ENCODE results near the gene SLBP.

The SLBP gene

DNA sequence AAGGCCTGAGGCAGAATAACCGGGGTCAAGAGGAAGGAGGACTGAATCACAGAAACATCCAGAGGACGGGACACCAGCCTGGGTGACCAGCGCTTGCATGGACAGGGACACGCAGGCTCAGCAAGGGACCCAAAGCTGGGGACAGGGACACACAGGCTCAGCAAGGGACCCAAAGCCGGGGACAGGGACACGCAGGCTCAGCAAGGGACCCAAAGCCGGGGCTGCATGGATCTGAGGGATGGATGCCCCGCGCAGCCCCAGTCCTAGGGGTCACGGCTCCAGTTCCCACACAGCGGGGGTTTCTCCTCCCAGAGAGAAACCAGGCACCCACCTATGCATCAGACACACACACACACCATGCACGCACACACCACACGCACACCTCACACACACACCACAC lies 60.5 kb downstream of the SLBP start:
- in situ Hi-C loops (cut with MboI; ENCODE audit: low sequenced_read_pairs, unreplicated experiment) = no loop called here
- no peak for TF ChIP-seq CTCF (IDR thresholded peaks at IDR 0.05; ENCODE audit: borderline replicate concordance, control extremely low read depth, extremely low read depth, insufficient read depth, missing control alignments)
- no peak for DNase-seq (ENCODE audit: low spot score)

DNA sequence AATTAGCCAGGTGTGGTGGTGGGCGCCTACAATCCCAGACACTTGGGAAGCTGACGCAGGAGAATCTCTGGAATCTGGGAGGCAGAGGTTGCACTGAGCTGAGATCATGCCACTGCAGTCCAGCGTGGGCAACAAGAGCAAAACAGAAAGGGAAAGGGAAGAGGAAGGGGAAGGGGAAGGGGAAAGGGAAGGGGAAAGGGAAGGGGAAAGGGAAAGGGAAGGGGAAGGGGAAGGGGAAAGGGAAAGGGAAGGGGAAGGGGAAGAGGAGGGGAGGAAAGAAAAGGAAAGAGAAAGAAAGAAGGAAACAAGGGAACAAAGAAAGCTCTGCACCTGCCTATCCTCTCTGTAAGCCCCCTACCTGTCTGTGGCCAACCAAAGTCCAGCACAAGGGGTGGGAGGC lies 63.2 kb downstream of the SLBP start:
- DNase-seq (ENCODE audit: low spot score) = no peak
- TF ChIP-seq CTCF (IDR thresholded peaks at IDR 0.05; ENCODE audit: borderline replicate concordance, control extremely low read depth, extremely low read depth, insufficient read depth, missing control alignments) = no peak
- in situ Hi-C loops (cut with MboI; ENCODE audit: low sequenced_read_pairs, unreplicated experiment) = no loop called here

DNA sequence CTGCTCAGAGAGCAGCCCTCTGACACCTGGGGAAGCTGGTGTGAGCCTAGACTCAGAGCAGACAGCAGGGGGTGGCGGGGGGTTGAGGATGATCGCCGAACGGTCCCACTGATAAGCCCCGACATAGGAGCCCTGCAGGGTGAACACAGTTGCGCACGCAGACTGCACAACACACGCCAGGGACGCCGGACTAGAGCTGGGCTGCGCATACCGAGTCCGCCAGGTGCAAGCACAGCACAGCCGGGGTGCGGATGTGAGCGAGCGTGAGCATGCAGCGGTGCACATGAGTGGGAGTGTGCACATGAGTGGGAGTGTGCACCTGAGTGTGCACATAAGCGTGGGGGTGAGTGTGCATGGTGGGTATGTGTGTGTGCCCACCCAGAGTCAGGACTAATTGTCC lies 64.7 kb downstream of the SLBP start:
- no peak for TF ChIP-seq CTCF (IDR thresholded peaks at IDR 0.05; ENCODE audit: borderline replicate concordance, control extremely low read depth, extremely low read depth, insufficient read depth, missing control alignments)
- in situ Hi-C loops (cut with MboI; ENCODE audit: low sequenced_read_pairs, unreplicated experiment) = no loop called here

DNA sequence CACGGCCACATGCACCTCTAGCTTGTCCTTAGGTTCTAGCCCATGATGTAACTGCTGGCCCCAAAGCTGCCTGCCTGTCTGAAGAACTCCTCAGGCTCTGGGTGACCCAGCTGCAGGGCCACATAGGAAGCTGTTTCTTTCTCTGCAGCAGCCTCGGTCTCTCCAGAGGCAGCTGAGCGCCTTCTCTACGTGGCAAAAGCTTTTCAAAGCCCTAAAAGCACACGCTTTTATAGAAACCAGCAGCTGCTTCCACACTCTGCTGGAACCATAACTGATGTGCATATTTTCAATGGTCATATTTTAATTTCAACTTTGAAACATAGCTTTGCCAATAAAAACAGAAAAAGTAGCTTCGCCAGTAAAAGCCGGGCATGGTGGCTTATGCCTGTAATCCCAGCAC lies 65.4 kb downstream of the SLBP start:
- no peak for TF ChIP-seq CTCF (IDR thresholded peaks at IDR 0.05; ENCODE audit: borderline replicate concordance, control extremely low read depth, extremely low read depth, insufficient read depth, missing control alignments)
- in situ Hi-C loops (cut with MboI; ENCODE audit: low sequenced_read_pairs, unreplicated experiment) = no loop called here
- no peak for DNase-seq (ENCODE audit: low spot score)

More for the DNA sequence above, 64.7 kb downstream of the SLBP start:
- no peak for DNase-seq (ENCODE audit: low spot score)

DNA sequence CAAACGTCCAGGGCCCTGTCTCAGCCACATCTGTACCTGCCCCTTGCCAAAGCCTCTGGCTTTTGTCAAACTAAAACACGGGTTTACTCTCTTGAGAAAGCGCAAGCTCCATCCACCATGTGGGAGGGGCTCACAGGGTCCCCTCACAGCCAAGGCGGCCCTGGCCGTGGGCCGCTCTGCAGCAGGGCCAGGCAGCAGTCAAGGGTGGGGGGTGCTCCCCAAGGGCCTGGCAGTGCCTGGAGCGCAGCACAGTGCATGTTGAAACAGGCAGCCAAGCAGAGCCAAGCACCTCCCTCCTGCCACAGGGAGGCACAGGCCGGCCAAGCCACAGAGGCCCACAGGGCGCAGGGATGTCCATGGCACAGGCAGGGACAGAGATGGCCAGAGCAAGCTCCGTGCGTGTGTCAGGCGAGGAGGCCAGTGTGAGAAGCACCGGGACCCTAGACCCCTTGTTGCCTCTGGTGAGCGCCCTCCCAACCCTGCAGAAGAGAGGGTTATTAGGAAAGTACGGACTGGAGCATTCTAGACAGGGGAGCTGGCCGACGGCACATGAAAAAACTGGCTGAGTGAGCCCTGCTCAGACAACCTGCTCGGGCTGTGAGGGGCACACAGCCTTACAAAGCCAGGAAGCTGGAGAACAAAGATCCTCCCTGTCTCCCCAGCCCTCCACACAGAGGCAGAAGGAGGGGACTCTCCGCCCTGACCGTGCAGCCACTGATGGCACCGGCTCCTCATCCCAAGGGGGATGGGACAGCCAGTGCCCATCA lies 67.0 kb downstream of the SLBP start:
- in situ Hi-C loops (cut with MboI; ENCODE audit: low sequenced_read_pairs, unreplicated experiment) = no loop called here
- TF ChIP-seq CTCF (IDR thresholded peaks at IDR 0.05; ENCODE audit: borderline replicate concordance, control extremely low read depth, extremely low read depth, insufficient read depth, missing control alignments) = no peak
- DNase-seq (ENCODE audit: low spot score) = no peak

DNA sequence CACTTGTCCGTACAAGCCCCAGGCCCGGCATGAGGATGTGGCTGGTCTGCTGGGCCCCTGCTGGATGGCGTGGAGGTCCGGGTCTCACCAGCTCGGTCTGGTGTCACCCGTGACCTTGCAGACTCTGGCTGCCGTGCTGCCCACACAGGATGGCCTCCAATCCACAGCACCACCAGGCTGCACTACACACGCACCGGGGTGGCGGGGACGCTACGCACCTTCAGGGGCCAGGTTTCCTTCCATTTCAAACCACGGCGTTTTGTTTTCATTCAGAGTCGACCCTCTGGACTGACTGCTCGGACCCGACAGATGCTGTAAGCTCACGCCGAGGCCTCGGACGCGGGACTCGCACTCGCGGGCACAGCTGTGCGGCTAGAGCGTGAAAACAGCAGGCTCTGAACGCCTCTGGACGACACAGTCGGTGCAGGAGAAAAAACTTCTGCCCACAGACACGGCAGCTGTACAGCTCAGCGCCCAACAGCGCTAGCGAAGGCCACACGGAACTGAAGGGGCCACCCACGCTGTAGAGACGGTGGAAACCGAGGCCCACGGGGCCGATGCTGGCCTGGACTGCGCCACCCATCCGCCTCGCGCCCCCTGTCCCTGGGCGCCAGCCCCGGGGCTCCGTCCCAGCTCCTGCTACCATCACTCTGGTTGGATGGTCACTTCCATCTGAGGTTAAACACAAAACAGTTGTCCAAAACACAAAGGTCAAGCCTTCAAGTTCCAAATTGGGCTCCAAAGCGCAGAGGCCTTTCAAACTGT lies 68.0 kb downstream of the SLBP start:
- in situ Hi-C loops (cut with MboI; ENCODE audit: low sequenced_read_pairs, unreplicated experiment) = no loop called here
- no peak for DNase-seq (ENCODE audit: low spot score)

More for the DNA sequence above, 68.0 kb downstream of the SLBP start:
- TF ChIP-seq CTCF (IDR thresholded peaks at IDR 0.05; ENCODE audit: borderline replicate concordance, control extremely low read depth, extremely low read depth, insufficient read depth, missing control alignments) = no peak

All from GM13976 (cell line).